Right renal pelvis (tissue), 4 donors: ENCODE measurements around the gene POU2AF3. TPM values are rescaled to one million over a fixed set of nuclear protein-coding genes. Genes with fewer than 3 reads are reported as not detected.
"Not testable (repeated sequence)": the region's sequence is repeated elsewhere in the genome, so short reads cannot be mapped to it uniquely, and the experiment has no call there.

Experiments
- DNase-seq, 4 donors: peaks; one replicate each; pipeline ENCODE4 v3.0.0-alpha.2; 2013; ENCODE audit warnings: low read depth in 4 of 4, low spot score in 3 of 4, missing footprints in 1 of 4
- polyA plus RNA-seq, 4 donors: library from polyadenylated mRNA; unstranded; fragments of 120-200 nt; gene quantifications; one replicate each; pipeline ENCODE4 v1.2.1, GENCODE V29; 2013; ENCODE audit not compliant: insufficient read length in 4 of 4

The POU2AF3 gene, protein sequence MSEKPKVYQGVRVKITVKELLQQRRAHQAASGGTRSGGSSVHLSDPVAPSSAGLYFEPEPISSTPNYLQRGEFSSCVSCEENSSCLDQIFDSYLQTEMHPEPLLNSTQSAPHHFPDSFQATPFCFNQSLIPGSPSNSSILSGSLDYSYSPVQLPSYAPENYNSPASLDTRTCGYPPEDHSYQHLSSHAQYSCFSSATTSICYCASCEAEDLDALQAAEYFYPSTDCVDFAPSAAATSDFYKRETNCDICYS
- 10 to 100 TPM in 1 of 4 donors, 1 to 10 TPM in 3; 6.8 to 12.1 (median 8.7) TPM for polyA plus RNA-seq

DNA sequence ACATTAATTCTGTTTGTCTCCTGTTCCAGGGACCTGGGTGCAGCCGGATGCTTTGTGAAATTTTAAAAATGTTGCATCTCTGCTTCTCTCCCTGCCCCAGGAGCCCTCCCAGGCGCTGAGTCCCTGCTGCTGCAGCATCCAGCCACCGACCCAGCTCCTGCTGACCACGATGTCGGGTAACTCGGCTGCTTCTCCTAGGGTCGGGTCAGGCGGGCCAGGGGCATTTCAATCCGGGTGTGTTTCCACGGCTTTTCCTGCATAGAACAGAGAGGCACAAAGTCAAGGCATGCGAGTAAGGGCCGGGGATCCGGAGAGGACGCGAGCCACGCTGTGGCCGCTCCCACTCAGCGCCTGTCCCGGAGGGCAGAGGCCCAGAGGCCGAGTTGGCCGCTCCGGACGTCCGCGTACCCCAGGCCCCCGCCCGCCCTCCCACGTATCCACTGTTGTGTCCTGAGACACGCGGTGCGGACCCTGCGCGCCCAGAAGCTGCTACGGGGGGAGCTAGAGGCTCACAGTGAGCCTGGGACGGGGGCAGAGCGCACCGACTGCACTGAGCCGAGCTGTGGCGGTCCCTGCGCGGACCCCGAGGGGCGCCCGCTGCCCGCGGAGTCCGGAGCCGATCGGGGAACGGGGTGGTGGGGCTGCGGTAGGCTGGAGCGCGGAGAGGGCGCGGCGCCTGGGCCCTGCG is at the start of gene POU2AF3:
TSS of gene POU2AF3 (plus strand) at position 134 of the 688 bp plus-strand sequence. CDS start at position 170, 36 bp downstream.
- no peak for DNase-seq

DNA sequence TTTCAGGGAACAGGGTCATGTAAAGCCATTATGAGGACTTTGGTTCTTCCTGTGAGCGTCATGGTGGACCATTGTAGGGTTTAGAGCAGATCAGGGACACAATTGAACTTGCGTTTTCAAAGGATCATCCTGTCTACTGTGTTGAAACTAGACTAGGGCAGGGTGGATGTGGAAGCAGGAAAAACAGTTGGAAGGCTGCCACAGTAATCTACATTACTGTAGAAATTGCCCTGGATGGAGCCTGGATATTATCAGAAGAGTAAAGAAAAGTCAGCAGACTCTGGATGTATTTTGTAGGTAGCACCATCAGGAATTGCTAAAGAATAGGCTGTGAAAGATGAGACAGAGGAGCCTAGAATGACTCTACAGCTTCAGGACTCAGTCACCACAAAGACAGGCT is 47.4 kb upstream of the POU2AF3 start:
- no peak for DNase-seq

DNA sequence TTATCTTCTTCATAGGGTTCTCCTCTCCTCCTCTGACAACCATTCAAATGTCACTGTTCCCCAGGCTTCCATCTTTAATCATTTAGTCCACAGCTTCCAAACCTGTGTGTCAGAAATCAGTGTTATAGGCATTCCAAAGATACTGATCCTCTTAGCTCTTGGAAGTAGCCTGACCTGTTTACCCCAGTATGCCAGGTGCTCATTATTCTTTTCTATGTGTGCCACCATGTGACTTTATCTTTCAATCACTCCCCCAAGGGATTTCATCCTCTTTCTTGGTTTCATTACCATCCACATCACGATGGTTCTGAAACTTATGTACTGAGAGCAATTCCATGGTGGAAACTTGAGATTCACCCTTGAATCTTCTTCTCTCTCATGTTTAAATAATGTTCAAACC is 45.2 kb upstream of the POU2AF3 start:
- DNase-seq, result no peak

DNA sequence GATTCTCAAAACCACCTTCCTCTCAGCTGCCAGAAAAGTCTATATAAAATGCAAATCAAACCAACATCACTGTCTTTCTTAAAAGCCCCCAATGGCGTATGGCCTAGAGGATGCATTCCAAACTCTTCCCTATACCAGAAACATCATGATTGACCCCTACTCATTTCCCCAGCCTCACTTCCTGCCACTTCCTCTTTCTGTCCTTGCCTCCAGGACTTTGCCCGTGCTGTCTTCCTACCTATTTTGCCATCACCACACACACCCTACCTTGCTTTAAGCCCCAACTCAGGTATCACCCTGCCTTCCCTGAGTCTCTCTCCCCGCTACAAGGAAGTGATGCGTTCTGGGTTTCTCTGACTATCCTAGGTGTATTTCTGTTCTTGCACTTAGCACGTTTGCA is 44.7 kb upstream of the POU2AF3 start:
- no peak for DNase-seq

DNA sequence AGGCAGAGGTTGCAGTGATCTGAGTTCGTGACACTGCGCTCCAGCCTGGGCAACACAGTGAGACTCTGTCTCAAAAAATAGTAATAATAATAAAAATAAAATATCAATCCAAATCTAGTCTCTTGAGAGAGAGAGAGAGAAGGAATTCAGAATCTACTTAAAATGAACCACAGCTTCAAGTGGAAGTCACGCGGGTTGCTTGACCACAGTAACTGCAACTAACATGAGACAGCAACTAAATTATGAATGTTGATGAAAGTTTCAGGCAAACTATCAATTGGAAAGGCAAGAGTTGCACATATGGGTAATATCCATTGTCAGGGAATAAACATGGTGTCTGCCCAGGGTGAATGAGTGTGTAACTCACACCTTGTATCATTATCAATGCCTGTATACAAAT is 40.3 kb upstream of the POU2AF3 start:
- no peak for DNase-seq

DNA sequence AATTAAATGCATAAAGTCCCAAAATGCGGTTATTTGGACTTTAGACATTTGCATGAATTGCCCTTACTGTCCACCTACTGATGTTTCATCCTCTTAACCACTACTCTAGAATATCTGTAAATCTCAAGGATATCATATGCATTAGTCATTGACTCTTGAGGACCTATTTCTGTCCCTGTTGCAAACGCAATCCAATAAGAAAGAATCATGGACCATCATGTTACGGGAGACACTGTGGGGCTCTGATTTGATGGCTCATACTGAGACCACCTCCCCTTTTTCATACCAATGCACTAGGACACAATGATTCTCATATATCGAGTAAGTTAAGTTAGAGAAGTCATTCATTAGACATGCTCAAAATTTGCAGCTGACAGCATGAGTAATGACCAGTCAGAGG is 38.5 kb upstream of the POU2AF3 start:
- no peak for DNase-seq

DNA sequence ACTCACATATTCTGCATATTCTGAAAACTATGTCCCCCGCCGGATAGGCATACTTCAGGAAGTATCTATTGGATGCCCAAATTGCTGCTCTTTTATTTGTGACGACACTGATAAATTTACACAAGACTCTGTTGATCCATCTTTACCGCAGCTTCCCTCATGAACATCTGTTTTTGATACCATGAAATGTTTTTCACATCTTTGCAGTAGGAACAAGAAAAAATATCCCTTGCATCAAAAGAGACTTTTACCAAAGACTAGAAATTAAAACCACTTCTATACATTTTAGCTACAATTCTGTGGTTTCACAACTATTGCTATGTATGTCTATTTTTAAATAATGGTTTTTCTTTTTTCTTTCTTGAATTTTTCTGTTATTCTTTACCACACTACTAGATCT is 37.5 kb upstream of the POU2AF3 start:
- DNase-seq, result no peak

DNA sequence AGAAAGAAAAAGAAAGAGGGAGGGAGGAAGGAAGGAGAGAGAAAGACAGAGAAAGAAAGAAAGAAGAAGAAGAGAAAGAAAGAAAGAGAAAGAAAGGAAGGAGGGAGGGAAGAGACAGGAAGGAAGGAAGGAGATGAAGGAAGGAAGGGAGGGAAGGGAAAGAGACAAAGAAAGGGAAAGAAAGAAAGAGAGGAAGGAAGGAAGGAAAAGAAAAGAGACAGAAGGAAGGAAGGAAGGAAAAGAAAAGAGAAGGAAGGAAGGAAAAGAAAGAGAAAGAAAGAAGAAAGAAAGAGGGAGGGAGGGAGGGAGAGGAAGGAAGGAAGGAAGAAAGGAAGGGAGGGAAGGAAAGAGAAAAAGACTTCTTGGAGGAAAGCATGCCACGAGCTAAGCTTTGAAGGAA is 33.7 kb upstream of the POU2AF3 start:
- DNase-seq, result no peak

DNA sequence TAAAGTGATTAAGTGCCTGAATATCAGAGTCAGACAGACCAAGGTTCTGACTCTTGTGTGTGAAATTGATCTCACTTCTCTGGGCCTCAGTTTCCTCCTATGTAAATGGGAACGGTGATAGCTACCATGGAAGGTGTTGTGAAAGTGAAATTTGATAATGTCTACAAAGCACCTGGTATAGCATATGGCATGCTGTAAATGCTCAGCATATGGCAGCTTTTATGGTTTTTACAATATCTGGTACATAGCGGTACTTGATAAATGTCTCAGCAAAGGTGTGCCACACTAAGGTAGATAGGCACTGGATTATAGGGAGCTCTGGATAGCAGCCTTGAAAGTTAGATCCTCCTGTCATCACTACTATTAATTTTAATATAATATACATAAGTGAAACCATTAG is 32.9 kb upstream of the POU2AF3 start:
- no peak for DNase-seq

DNA sequence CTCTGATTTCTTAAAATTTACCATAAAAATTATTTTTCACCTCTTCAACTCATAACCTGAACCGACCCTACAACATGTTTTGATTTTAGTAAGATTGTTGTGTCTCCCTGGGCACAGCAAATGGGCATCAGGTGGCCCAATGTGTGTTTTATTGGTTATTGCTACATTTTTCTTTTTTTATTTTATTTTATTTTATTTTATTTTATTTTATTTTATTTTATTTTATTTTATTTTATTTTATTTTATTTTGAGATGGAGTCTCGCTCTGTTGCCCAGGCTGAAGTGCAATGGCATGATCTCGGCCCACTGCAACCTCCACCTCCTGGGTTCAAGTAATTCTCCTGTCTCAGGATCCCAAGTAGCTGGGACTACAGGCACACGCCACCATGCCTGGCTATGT is 30.0 kb upstream of the POU2AF3 start:
- DNase-seq, result not testable (repeated sequence)

DNA sequence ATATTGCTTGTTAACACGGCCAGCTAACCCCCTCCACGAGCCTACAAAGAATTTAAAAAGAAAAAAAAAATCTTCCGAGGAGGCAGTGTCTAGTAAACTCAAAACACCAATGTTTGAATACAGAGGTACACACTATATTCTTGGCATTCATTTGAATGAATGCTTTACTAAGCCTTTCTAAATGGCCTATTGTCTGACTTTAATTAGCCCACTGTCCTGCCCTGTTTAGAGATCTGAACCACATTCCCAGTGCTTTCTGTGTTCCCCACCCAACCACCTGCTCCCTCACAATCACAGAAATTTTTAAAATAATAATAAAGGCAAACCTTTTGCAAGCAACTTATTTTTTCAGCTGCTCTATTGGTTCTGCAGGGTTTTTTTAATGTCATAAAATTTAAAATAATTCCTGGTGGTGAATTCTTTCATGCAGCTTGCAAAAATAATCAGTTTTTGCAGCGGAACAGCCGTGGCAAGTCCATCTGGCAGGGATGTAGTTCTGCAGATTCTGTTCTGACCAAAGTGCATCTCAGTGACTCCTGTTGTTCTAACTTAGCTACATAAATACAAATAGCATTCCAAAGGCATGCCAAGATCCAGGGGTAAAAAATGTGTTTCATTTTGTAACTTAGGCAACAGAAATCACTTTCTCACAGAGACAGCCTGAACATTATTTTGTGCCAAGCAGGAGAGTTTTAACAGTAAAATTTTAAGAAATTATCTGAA is 29.0 kb upstream of the POU2AF3 start:
- no peak for DNase-seq

DNA sequence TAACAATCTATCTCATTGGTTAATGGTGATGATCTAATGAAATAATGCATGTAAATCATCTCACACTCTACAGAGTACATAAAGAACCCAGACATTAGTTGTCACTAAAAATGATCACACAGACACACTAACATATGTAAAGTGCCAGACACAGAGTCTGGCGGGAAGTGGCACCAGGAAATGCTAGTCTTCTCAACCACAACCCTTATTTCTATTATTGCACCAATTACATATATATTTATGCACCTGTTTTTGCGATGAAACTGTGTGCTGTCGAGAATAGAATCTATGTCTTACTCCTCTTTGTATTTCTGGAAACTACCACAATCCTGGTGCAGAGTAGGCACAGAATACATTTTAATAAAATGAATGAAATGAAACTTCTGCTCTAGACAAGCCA is 25.9 kb upstream of the POU2AF3 start:
- no peak for DNase-seq

DNA sequence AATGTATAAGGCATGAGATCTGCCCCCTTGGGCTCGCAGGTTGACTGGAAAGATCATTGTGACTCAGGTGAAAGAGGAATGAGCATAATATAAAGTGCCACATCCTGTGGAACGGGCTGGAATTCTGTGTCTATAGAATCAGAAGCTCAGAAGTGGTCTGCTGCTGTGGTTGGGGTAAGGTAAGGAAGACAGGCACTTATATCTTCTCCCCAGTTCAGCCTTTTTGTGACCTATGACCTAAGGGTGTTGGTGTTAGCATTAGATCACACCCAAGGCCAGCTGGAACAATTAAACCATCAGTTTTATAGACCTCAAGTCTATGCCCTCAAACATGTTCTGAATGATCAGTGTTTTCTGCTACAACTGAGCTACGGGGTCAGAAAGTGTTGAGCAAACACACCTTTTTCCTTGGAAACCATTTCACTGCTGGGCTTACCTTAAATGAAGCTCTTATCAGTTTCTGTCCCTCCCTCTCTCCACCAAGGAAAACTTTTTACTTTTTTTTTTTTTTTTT is 15.7 kb upstream of the POU2AF3 start:
- DNase-seq, result no peak

DNA sequence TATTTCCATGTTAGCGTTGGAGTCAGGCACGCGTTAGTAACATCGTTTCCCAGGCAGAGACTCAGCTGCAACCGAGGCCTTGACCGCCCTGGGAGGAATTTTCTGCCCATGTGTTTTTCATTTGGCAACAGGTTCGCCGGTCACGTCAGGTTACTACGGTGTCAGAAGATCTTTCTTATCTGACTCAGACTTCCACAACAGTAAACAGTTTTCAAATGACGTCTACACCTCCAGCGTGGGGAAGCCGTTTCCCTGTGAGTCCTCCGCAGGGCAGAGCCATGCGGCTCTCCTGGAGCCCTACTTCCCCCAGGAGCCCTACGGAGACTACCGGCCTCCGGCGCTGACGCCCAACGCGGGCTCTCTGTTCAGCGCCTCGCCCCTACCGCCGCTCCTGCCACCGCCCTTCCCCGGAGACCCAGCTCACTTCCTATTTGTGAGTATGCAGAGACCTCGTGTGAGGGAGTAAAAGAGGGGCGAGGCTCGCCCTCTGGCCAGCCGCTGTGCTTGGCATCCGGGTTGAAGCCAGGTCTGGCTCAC is 14.3 kb upstream of the POU2AF3 start:
- DNase-seq, result no peak

DNA sequence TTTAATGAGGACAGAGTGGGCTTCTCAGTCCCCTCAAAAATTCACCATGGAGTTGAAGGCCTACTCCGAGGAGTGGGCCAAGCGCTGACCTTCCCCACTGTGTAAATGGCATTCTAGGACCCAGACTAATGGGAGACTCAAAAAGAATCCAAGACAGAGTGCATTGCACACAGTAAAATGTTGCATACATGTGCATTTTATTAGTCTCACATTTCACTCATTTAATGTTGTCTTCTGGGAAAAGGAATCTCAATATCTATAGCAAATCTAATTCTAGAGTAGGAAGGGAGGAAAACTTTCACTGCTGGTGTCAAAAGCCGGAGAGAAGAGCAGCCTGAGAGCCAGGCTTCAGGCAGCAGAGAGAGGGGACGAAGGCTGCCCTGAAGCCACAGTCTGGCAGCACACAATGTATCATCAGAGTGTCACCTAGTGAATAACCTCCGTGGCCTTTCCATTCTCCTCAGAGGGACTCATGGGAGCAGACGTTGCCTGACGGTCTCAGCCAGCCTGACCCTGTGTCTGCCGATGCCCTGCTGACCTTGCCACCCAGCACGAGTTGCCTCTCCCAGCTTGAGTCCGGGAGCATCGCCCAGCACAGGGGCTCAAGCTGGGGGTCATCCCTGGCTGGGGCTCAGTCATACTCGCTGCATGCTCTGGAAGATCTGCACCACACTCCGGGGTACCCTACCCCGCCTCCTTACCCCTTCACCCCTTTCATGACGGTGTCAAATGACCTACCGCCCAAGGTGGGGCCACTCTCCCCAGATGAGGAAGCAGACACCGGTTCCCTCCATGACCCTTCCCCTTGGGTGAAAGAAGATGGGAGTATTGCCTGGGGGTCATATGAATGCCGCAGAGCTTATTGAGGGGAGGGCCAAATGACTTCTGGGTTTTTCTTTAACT is 12.9 kb upstream of the POU2AF3 start:
- DNase-seq, result no peak

DNA sequence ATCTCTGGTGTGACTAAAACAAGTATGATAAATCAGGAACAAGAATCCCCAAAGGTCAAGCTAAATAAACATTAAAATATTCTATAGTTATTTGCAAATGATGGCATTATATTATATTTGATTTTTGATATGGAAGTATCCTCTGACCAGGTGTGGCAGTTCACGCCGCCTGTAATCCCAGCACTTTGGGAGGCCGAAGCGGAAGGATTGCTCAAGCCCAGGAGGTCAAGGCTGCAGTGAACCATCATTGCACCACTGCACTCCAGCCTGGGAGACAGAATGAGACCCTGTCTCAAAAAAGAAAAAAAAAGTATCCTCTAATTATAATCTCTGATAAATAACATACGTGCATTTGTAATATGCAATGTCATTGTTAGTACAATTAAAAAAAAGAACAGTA is 6.6 kb upstream of the POU2AF3 start:
- no peak for DNase-seq

DNA sequence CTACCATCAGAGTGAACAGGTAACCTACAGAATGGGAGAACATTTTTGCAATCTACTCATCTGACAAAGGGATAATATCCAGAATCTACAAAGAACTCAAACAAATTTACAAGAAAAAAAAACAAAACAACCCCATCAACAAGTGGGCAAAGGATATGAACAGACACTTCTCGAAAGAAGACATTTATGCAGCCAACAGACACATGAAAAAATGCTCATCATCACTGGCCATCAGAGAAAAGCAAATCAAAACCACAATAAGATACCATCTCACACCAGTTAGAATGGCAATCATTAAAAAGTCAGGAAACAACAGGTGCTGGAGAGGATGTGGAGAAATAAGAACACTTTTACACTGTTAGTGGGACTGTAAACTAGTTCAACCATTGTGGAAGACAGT is 5.9 kb upstream of the POU2AF3 start:
- not testable (repeated sequence) for DNase-seq

DNA sequence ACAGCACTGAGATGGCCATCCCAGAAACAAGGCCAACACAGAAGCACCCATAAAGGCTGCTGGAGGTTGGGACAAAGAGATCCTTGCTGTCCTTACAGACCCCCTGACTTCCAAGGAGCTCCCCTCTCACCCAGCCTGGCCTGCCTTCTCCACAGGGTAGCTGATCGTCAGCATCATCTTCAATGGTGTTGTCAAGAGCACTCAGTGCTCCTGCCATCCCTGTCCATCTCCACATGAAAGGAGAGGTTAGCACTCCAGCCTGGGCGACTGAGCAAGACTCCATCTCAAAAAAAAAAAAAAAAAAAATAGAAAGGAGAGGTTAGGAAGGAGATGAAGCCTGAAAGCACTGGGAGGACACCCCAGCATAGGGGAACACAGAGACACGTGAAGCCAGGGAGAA is 2.1 kb upstream of the POU2AF3 start:
- DNase-seq, result no peak

DNA sequence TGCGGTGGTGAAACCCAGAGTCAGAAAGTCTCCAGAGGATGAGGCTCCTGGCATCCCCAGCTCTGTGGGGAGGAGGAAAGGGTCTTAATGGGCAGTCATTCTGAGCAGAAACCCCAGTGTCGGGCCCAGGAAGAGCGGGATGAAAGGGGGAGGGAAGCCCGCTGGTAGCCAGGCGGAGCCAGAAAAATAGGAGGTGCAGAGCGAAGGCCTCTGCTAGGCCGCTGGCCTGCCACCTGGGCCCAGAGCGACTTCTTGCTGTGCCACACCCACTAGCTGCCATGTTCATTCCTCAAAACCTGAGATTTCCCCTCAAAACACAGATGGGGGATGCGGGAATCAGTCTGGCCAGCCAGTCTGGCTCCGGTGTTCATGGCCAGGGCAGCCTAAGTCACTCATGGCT is 650 bp upstream of the POU2AF3 start:
- no peak for DNase-seq
